H1 (cell line): ENCODE results near the gene CFAP74. TPM values are rescaled to one million over a fixed set of nuclear protein-coding genes. Genes with fewer than 3 reads are reported as not detected.

Experiments
- CTCF ChIA-PET: fragments of 300-600 bp; sonication (Branson Sonifier 250); formaldehyde crosslinking; loops from one replicate; lab custom pipeline; 2021; ENCODE audit not compliant: partially characterized antibody; lab: Charles Lee
- POLR2A ChIA-PET: fragments of 300-600 bp; sonication (Branson Sonifier 250); formaldehyde crosslinking; loops from one replicate; lab custom pipeline; 2021; ENCODE audit warnings: inconsistent platforms; ENCODE audit not compliant: partially characterized antibody; lab: Charles Lee
- DNase-seq, 2 experiments: peaks; one replicate each; pipeline versions ENCODE4 v3.0.0 to v3.0.0-alpha.2; 2010 to 2022; ENCODE audit warnings: low spot score in 2 of 2, low read depth in 1 of 2, mixed read lengths in 1 of 2
- FAIRE-seq: peaks from 2 replicates; lab custom pipeline; 2011; peaks lifted over from hg19 to GRCh38; lab: Jason Lieb, UNC
- H2AFZ ChIP-seq: 2 replicates; pipeline ENCODE4 v1.8.1; 2012; ENCODE audit warnings: low read length, inconsistent platforms
- H2AK5ac ChIP-seq: 2 replicates; pipeline ENCODE4 v1.6.1; 2013; ENCODE audit warnings: low read depth, low read length
- H2BK120ac ChIP-seq: replicated peaks from 2 replicates; pipeline ENCODE3; 2013; ENCODE audit warnings: low read depth, low read length, inconsistent platforms
- H2BK12ac ChIP-seq: 2 replicates; pipeline ENCODE4 v1.6.1; 2013; ENCODE audit warnings: low read depth, low read length
- H2BK15ac ChIP-seq: 2 replicates; pipeline ENCODE4 v1.6.1; 2013; ENCODE audit warnings: low read length
- H2BK20ac ChIP-seq: 2 replicates; pipeline ENCODE4 v1.6.1; 2013; ENCODE audit warnings: low read length
- H2BK5ac ChIP-seq: 2 replicates; pipeline ENCODE4 v1.6.1; 2013; ENCODE audit warnings: low read depth, low read length
- H3K14ac ChIP-seq: 2 replicates; pipeline ENCODE4 v1.6.1; 2013; ENCODE audit warnings: inconsistent platforms; ENCODE audit not compliant: insufficient read length
- H3K18ac ChIP-seq: 2 replicates; pipeline ENCODE4 v1.6.1; 2013; ENCODE audit warnings: low read length; ENCODE audit errors: extremely low read depth
- H3K23ac ChIP-seq: 2 replicates; pipeline ENCODE4 v1.6.1; 2013; ENCODE audit warnings: inconsistent platforms; ENCODE audit not compliant: insufficient read length
- H3K23me2 ChIP-seq: 2 replicates; pipeline ENCODE4 v1.6.1; 2013; ENCODE audit warnings: low read depth, low read length
- H3K27ac ChIP-seq: 2 replicates; pipeline ENCODE4 v1.6.1; 2011; ENCODE audit warnings: low read depth, low read length, inconsistent platforms
- H3K27me3 ChIP-seq, 4 experiments: replicated peaks in 1 of 4; 1 replicate in 1 of 4; 2 replicates in 3 of 4; pipeline versions ENCODE4 v1.6.1 to v1.8.1; 2011 to 2013; ENCODE audit warnings: low read length in 3 of 4, mild to moderate bottlenecking in 3 of 4, inconsistent platforms in 2 of 4, mixed read lengths in 2 of 4, moderate library complexity in 1 of 4; ENCODE audit not compliant: control insufficient read depth in 3 of 4, insufficient read depth in 3 of 4; ENCODE audit errors: extremely low read depth in 1 of 4
- H3K36me3 ChIP-seq, 4 experiments: 2 replicates each; pipeline versions ENCODE4 v1.6.1 to v1.8.1; 2011 to 2013; ENCODE audit warnings: mild to moderate bottlenecking in 4 of 4, low read length in 3 of 4, moderate library complexity in 2 of 4, control low read depth in 1 of 4, inconsistent platforms in 1 of 4; ENCODE audit not compliant: insufficient read depth in 4 of 4, control insufficient read depth in 2 of 4
- H3K4ac ChIP-seq: replicated peaks from 2 replicates; pipeline ENCODE3; 2013; ENCODE audit warnings: low read length, low read depth, mixed read lengths, inconsistent platforms; ENCODE audit not compliant: insufficient read length
- H3K4me1 ChIP-seq, 4 experiments: replicated peaks in 1 of 4; 1 replicate in 1 of 4; 2 replicates in 3 of 4; pipeline versions ENCODE4 v1.6.1 to v1.8.1; 2011 to 2013; ENCODE audit warnings: low read length in 3 of 4, inconsistent platforms in 2 of 4, mixed read lengths in 1 of 4; ENCODE audit not compliant: insufficient read depth in 4 of 4, control insufficient read depth in 3 of 4
- H3K4me2 ChIP-seq, 2 experiments: 2 replicates each; pipeline versions ENCODE4 v1.6.1 to v1.8.1; 2011 to 2013; ENCODE audit warnings: low read depth in 2 of 2, low read length in 2 of 2, control low read depth in 1 of 2, inconsistent platforms in 1 of 2, mild to moderate bottlenecking in 1 of 2; ENCODE audit not compliant: insufficient read depth in 1 of 2
- H3K4me3 ChIP-seq, 4 experiments: fragments of 200-600, 300-600 bp in 1 of 4; sonication (generic), shearing (Covaris generic), sonication (Bioruptor Twin) in 1 of 4; 2 replicates each; pipeline versions ENCODE4 v1.5.1 to v1.8.1; 2011 to 2016; ENCODE audit warnings: low read length in 4 of 4, low read depth in 3 of 4, control low read depth in 2 of 4, inconsistent platforms in 2 of 4, mild to moderate bottlenecking in 2 of 4, mixed read lengths in 1 of 4, moderate library complexity in 1 of 4; ENCODE audit not compliant: insufficient read depth in 2 of 4; ENCODE audit errors: extremely low read depth in 1 of 4
- H3K56ac ChIP-seq: replicated peaks from 2 replicates; pipeline ENCODE3; 2013; ENCODE audit warnings: low read depth, mild to moderate bottlenecking, mixed read lengths, low read length, inconsistent platforms; ENCODE audit not compliant: insufficient read length
- H3K79me1 ChIP-seq: 2 replicates; pipeline ENCODE4 v1.6.1; 2013; ENCODE audit warnings: low read depth, low read length, control low read depth
- H3K79me2 ChIP-seq, 2 experiments: 2 replicates each; pipeline versions ENCODE4 v1.6.1 to v1.8.1; 2012 to 2013; ENCODE audit warnings: low read length in 2 of 2, mild to moderate bottlenecking in 2 of 2, inconsistent platforms in 1 of 2; ENCODE audit not compliant: insufficient read depth in 2 of 2, control insufficient read depth in 1 of 2
- H3K9ac ChIP-seq, 4 experiments: replicated peaks in 1 of 4; 1 replicate in 1 of 4; 2 replicates in 3 of 4; pipeline versions ENCODE4 v1.6.1 to v1.8.1; 2011 to 2013; ENCODE audit warnings: low read depth in 3 of 4, low read length in 3 of 4, control low read depth in 2 of 4, mild to moderate bottlenecking in 2 of 4, moderate library complexity in 2 of 4, inconsistent platforms in 1 of 4; ENCODE audit errors: extremely low read depth in 1 of 4
- H3K9me3 ChIP-seq, 2 experiments: 2 replicates each; pipeline versions ENCODE4 v1.6.1 to v1.8.1; 2012 to 2013; ENCODE audit warnings: mild to moderate bottlenecking in 2 of 2, moderate library complexity in 2 of 2, control low read depth in 1 of 2, inconsistent platforms in 1 of 2, low read depth in 1 of 2, low read length in 1 of 2, mixed read lengths in 1 of 2; ENCODE audit not compliant: insufficient read depth in 2 of 2
- H4K20me1 ChIP-seq, 2 experiments: replicated peaks in 1 of 2; 2 replicates each; pipeline versions ENCODE3 to v1.8.1; 2011 to 2013; ENCODE audit warnings: inconsistent platforms in 2 of 2, low read length in 2 of 2, mild to moderate bottlenecking in 1 of 2; ENCODE audit not compliant: insufficient read depth in 2 of 2, control insufficient read depth in 1 of 2
- H4K5ac ChIP-seq: 2 replicates; pipeline ENCODE4 v1.6.1; 2013; ENCODE audit warnings: low read length, low read depth, mixed read lengths, inconsistent platforms; ENCODE audit not compliant: insufficient read length
- H4K8ac ChIP-seq: 2 replicates; pipeline ENCODE4 v1.8.0; 2013; ENCODE audit warnings: mild to moderate bottlenecking, moderate library complexity, low read length, inconsistent platforms; ENCODE audit not compliant: insufficient read depth; ENCODE audit errors: extremely low read depth
- H4K91ac ChIP-seq: replicated peaks from 2 replicates; pipeline ENCODE3; 2013; ENCODE audit warnings: low read length, mixed read lengths, inconsistent platforms; ENCODE audit not compliant: insufficient read length
- WGBS, 2 experiments: shearing (Covaris generic) in 1 of 2; methylation state at CpG; one replicate each; pipeline versions ENCODE4 v1.1.6 to v1.1.7; 2013 to 2015; ENCODE audit warnings: low lambda C conversion rate in 2 of 2, mixed read lengths in 2 of 2, inconsistent platforms in 1 of 2, low coverage in 1 of 2, missing lambda C conversion rate in 1 of 2; ENCODE audit not compliant: insufficient replicate concordance in 2 of 2, insufficient coverage in 1 of 2, insufficient read length in 1 of 2; ENCODE audit errors: extremely low coverage in 1 of 2, missing lambda C conversion rate in 1 of 2; 5-methylcytosine and 5-hydroxymethylcytosine counted together
- polyA plus RNA-seq, 7 experiments: library from polyadenylated mRNA; depleted of rRNA in 3 of 7; stranded (reverse) in 5 of 7; unstranded in 2 of 7; fragments of >200 nt in 5 of 7; fragments of 200-250 nt in 2 of 7; gene quantifications; 1 replicate in 5 of 7; 2 replicates in 1 of 7; 4 replicates in 1 of 7; pipeline versions ENCODE4 v1.2.1 to v1.2.3, GENCODE V29; 2011 to 2013; ENCODE audit warnings: missing spikeins in 2 of 7, mixed read lengths in 2 of 7
- total RNA-seq: library from RNA; stranded (reverse); fragmentation: NEBNext Ultra II Directional; extraction: Animal tissue kit (Norgen Biotek cat#: 25700); gene quantifications from 2 replicates; pipeline ENCODE4 v1.2.1, GENCODE V29; 2021

Gene CFAP74
- total and polyA plus RNA-seq, 2 of the 8 experiments (the other 6 are each of a cell fraction or from before 2014, with no cell fraction given), result 0.09 to 0.20 TPM

DNA sequence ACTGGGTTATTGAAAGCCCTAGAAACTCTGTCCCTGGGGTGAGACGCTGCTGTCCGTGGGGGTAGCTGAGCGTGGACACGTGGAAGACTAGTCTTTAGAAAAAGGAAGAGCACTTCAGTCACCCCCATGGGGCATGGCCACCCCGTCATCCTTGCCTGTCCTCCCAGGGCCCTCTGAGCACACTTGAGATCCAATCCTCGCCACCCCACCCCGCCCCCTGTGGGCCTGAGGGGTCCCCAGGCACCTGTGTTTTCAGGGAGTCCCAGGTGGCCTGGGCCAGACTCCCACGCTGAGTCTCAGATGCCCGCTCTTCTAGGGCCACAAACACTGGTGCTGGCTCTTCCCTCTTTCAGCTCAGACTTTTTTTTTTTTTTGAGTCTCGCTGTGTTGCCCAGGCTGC is 49.2 kb upstream of the CFAP74 start:
- FAIRE-seq, result no peak

More for the DNA sequence above, 49.2 kb upstream of the CFAP74 start:
- CTCF ChIA-PET, result interaction anchor here (0.6 to 1.1 kb wide), 2 partner anchors 9 to 144 kb away, joined by 3 to 5 read pairs; no protein-coding TSS in a partner anchor
- H3K9ac ChIP-seq, result no peak overlapping the region
- H2BK5ac ChIP-seq, result no peak overlapping the region
- H3K4ac ChIP-seq, result no peak overlapping the region
- H3K4me3 ChIP-seq, result no peak overlapping the region
- no peak overlapping the region for H3K56ac ChIP-seq
- peaks cover 0 to 14% (median 10%) of the 10 kb centered on the region in 4 experiments; a peak in 6 of 7 replicates for H3K4me1 ChIP-seq
- peaks cover 0 to 26% of the 10 kb centered on the region in 2 experiments; a peak in 2 of 4 replicates for H3K79me2 ChIP-seq
- no peak overlapping the region for H2AFZ ChIP-seq
- no peak overlapping the region for H2BK20ac ChIP-seq
- POLR2A ChIA-PET, result no interaction called here
- no peak overlapping the region for H2BK12ac ChIP-seq
- no peak overlapping the region for H4K91ac ChIP-seq
- no peak overlapping the region for H4K8ac ChIP-seq
- peaks cover 11 to 16% of the 10 kb centered on the region in 2 experiments for H4K20me1 ChIP-seq
- no peak overlapping the region for H4K5ac ChIP-seq
- no peaks in the 10 kb centered on the region for H3K9me3 ChIP-seq
- no peak overlapping the region for H3K14ac ChIP-seq
- H2BK15ac ChIP-seq, result no peak overlapping the region
- peaks cover 8% of the 10 kb centered on the region for H3K23me2 ChIP-seq
- no peak overlapping the region for H3K23ac ChIP-seq
- DNase-seq, result no peak
- no peak overlapping the region; a peak in 1 of 4 replicates for H3K4me2 ChIP-seq
- no peak overlapping the region for H2AK5ac ChIP-seq
- H3K18ac ChIP-seq, result no peak overlapping the region
- no peak overlapping the region for H2BK120ac ChIP-seq
- peaks cover 13% of the 10 kb centered on the region for H3K79me1 ChIP-seq
- no peaks in the 10 kb centered on the region; a peak in 1 of 7 replicates for H3K27me3 ChIP-seq
- peaks cover 3 to 14% (median 10%) of the 10 kb centered on the region in 4 experiments; a peak in 5 of 8 replicates for H3K36me3 ChIP-seq
- no peak overlapping the region for H3K27ac ChIP-seq
- 86% methylated on average over 9 of the region's 10 CpGs; no CpG with 5 or more reads in 1 of the 2 experiments for WGBS, 2 experiments
